GM19099 (cell line): ENCODE measurements around the gene SSC5D.

ENCODE experiments used
- POLR2A ChIP-seq: IDR thresholded peaks from 3 replicates; pipeline ENCODE4 v1.6.1; 2011; ENCODE audit warnings: low read depth; ENCODE audit not compliant: insufficient read length; ENCODE audit errors: extremely low read depth

The SSC5D gene

DNA sequence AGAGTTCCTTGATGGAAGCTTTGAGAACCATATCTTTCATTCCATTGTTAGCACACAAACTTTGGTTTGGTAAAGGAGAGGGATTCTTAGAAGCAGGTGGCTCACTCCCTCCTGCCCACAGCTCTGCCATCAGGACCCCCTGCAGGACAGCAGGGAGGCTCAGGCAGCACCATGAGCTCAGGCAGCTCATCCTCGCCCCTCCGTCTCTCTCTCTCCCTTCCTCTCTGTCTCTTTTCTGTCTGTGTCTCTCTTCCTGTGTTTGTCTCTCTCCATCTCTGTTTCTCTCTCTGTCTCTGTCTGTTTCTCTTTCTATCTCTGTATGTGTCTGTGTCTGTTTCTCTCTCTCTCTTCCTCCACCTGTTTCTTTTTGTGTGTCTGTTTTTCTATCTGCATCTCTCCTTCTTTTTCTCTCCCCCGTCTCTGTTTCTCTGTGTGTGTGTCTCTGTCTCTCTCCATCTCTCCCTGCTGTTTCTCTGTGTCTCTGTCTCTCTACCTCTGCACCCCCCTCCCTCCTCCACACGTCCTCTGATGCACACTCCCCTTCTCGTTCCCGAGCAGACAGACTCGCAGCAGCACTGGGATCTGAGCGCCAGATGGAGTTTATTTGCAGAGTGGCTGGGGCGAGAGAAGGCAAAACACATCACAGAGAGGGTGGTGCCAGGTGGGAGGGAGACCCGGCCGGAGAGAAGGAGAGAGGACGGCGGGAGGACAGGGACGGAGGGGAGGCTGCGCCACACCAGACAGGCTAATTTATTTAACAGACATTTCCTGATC is 40.0 kb downstream of the SSC5D start:
- TF ChIP-seq POLR2A, result no peak

DNA sequence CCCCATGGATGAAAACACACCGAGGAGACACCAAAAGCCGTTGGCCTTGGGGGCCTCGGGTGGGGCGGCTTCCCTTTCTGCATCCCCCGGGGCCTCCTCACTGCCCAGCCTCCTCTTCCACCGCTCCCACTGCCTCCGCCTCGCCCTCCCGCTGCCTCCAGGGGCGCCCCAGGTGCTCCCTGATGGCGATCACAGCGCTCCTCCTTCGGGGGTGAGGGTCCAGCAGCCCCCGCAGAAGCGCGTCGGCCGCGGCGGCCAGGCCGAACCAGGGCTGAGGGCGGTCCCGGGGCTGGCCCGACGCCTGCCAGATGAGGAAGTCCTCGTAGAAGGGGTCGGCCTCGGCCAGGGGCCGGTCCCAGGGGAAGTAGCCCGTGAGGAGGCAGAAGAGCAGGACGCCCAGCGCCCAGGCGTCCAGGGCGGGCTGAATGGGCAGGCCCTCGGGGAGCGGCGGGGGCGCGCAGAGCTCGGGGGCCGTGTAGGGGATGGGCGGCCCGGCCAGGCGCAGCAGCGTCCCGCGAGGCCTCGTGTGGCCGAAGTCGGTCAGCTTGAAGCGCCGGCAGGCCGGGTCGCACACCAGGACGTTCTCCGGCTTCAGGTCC is 41.5 kb downstream of the SSC5D start:
- TF ChIP-seq POLR2A, result no peak

DNA sequence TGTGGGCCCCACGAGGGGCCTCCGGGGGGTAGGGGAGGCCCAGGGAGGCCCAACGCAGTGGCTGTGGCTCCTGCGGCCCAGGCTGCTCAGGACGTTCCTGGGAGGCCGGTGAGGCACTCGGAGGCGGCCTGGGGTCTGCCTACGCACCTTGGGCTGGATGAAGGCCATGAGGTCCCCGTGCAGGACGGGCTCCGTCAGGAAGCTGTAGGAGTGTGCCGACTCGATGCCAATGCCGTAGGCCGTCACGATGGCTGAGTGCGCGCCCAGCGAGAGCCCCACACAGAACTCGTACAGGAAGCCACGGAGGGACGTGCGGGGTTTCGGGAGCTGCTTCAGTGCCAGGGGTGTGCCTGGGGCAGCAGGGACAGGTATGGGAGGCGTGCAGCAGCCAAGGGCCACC is 42.8 kb downstream of the SSC5D start:
- no peak for TF ChIP-seq POLR2A

DNA sequence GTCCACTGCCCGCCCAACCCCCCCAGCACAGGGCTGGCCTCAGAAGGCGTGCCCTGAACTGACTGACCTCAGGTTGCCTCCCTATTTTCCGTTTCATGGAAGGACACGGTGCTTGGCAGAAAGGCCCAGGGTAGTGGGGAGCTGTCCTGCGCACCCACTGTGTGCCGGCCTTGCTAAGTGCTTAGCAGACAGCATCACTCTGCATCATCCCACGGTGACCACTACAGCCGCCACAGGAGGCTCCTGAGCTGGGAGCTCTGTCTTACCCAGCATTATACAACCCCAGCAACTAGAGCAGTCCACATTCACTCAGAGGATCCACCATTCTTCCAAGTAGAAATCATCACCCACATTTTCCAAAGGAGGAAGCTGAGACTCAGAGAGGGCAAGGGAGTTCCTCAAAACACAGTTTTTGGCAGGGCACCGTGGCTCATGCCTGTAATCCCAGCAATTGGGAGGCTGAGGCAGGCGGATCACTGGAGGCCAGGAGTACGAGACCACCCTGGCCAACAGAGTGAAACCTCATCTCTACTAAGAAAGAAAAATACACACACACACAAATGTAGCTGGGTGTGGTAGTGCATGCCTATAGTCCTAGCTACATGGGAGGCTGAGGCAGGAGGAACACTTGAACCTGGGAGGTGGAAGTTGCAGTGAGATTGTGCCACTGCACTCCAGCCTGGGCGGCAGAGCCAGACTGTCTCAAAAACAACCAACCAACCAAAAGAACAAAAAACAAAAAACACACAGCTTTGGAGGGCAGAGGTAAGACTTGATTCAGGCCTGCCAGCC is 47.1 kb downstream of the SSC5D start:
- TF ChIP-seq POLR2A, result no peak

DNA sequence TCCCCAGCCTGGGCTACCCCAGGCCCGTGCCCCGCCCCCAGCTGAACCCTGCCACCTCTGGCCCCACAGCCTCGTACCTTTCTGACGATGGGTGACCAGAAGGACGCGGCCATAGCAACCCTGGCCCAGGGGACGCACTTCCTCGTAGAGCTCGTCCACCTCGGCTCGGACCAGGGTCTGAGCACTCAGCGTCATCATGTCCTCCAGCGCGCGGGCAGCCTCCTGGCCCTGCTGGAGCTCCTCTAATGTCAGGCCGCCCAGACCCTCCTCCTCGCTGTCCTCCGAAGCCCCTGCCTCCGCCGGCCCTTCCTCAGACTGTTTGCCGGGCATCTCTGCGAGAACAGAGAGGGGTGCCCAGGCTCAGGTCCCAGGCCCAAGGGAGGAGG is 47.7 kb downstream of the SSC5D start:
- TF ChIP-seq POLR2A, result no peak

DNA sequence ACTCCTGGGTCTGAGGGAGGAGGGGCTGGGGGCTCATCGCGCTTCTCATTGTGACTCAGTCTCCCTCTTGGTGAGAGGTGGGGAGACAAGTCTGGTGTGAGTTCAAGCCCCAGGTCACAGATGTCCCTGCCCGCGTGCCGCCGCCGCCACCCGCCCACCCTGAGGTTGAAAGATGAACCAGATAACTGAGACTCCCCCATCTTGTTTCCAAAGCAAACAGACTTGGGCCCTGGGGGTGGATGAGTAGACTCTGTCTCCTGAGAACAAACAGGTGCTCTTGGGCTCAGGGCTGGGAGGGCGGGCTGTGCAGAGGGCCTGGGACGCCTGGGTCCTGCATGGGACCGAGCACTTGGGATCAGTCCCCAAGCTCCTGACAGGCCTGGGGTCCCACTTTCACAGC is 48.1 kb downstream of the SSC5D start:
- TF ChIP-seq POLR2A, result no peak

DNA sequence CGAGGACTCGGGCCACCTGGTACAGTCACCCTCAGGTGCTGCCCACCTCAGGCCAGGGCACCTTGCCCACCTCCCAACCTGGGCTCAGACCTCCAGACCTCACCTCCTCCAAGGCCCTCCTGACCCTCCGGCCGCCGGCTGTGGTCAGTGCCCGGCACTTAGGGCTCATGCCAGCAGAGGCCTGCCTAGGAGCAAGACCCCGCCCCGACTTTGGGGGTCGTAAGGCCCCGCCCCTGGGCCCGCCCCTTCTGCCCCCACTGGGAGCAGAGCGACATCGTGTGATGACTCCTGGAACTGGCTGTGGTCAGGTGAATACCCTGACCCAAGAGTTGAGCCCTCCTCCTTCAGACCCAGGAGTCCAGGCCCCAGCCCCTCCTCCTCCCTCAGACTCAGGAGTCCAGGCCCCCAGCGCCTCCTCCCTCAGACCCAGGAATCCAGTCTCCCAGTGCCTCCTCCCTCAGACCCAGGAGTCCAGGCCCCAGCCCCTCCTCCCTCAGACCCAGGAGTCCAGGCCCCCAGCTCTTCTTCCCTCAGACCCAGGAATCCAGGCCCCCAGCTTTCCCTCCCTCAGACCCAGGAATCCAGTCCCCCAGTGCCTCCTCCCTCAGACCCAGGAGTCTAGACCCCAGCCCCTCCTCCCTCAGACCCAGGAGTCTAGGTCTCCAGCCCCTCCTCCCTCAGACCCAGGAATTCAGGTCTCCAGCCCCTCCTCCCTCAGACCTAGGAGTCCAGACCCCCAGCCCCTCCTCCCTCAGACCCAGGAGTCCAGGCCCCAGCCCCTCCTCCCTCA is 48.9 kb downstream of the SSC5D start, which contains the start of gene SBK2:
TSS of gene SBK2 (minus strand) at position 183 of the 790 bp plus-strand sequence. CDS start 839 bp downstream, outside the sequence.
- TF ChIP-seq POLR2A, result no peak

DNA sequence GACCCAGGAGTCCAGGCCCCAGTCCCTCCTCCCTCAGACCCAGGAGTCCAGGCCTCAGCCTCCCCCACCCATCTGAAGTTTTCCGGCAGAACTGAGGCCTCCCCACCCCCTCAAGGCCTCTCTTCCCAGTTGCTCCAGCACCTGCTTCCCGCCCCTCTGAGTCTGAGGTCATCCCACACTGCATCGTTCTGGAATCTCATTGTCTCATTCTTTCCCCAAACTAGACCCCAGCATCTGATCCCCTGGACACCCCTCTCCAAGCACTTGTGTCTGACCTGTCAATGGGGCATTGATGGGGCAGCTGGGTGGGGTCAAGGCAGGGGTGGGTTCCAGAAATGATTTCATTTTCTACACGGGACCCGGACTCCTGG is 49.5 kb downstream of the SSC5D start:
- no peak for TF ChIP-seq POLR2A

DNA sequence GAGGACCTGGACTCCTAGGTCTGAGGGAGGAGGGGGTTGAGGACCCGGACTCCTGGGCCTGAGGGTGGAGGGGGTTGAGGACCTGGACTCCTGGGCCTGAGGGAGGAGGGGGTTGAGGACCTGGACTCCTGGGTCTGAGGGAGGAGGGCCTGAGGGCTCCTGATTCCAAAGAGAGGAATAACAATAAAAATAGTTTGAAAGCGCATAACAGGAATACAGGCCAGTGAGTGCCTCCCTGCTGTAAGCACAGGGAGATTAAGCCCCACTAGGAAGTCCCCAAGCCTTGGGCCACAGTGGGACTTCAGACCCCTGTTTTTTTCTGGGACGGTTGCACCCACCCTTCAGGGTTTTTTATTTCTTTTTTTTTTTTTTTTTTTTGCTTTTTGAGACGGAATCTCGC is 49.9 kb downstream of the SSC5D start:
- TF ChIP-seq POLR2A, result no peak

DNA sequence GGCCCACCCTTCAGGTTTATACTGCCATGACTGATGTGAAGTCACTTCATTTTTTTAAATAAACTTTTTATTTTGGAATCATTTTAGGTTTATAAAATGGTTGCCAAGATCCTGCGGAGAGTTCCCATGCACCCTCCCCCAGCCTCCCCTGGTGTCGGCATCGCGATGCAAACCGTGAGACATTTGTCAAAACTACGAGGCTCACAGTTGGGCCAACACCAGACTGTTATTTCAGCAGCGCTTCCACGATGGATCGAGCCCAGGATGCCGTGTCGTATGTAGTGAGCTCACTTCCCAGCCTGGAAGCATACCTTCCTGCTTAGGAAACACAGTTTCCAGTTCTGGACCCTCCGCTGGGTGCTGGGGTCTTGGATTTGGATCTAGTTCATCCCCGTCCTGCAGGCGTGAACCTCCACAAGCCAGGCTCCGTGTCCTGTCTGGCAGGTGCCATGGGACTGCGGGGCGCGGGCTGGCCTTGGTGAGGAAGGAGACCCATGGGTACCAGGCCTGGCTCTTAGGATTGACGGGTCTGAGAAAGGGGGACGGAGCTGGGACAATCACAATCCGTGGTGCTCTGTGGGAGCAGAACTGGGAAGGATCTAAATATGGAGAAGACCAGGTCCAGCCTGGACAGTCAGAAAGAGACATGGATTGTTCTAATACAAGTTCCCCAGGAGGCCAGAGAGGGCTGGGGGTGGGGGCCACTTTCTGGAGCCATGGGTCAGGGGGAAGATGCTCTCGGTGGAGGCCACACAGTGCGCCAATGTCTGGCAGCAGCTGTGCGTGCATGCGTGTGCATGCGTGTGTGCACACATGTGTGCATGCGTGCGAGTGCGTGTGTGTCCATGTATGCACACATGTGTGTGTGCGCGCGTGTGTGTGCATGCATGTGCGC is 51.1 kb downstream of the SSC5D start:
- no peak for TF ChIP-seq POLR2A

DNA sequence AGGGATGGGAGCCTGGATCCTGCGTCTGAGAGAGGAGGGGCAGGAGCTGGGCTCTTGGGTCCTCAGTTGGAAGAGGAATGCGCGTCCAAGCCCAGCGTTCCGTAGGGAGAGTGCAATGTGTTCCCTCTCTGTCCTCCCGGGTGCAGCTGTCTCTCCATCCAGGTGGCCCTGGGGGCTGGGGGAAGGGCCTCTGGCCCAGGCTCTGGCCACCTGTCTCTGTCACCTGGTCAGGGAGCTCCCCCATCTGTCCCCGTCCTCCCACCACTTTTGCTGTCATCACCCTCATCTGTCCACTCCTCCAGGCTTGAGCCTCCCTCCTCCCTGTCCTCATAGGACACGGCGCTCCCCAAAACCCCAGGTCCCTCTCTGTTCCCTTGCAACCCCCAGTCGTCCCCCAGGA is 52.4 kb downstream of the SSC5D start:
- TF ChIP-seq POLR2A, result no peak

DNA sequence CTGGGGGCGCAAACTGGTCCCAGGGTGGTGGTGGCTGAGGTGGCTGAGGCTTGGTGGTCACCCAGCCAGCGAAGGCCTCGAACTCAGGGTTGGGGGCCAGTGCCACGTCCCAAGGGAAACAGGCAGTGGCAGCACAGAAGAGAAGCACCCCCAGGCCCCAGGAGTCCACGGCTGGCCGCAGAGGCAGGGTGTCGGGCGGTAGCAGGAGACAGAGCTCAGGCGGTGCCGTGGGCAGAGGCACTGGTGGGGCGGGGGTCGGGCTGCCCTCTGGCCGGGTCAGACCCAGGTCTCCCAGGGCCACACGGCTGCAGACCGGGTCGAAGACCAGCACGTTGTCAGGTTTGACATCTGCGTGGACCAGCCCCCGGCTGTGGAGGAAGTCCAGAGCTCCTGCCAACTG is 52.9 kb downstream of the SSC5D start:
- TF ChIP-seq POLR2A, result no peak

DNA sequence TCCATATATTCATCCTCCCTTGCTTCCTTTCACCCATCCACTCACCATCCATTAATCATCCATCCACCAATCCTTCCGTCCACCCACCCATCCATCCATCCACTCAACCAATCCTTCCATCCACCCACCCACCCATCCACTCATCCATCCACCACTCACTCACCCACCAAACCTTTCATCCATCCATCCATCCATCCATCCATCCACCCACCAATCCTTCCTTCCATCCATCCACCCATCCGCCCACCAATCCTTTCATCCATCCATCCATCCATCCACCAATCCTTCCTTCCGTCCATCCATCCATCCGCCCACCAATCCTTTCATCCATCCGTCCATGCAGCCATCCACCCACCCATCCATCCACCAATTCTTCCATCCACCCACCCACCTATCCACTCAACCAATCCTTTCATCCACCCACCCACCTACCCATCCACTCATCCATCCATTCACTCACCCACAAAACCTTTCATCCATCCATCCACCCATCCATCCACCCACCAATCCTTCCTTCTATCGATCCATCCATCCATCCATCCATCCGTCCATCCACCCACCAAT is 54.1 kb downstream of the SSC5D start:
- TF ChIP-seq POLR2A, result no peak

DNA sequence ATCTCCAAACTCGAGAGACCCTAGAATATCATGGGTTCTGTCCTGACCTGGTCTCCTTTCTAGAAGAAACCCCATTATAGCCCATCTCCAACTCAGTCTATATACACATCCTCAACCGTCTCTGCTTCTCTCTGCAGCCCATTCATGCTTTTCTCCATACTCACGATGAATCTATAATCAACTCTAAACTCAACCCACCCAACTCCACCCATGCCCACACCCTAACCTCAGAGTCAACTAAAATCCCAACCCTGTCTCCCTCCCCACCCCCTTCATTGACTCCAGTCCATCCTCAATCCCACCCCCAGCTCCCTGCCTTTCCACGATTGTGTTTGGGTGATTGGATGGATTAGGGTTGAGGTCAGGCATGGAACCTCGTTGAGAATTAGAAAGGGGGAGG is 55.3 kb downstream of the SSC5D start:
- no peak for TF ChIP-seq POLR2A
